H9 (cell line): ENCODE results near the gene AP1B1. TPM values are rescaled to one million over a fixed set of nuclear protein-coding genes. Genes with fewer than 3 reads are reported as not detected.

Experiments used
- DNase-seq: peaks from one replicate; pipeline ENCODE4 v3.0.0-alpha.2; 2017
- H2AFZ ChIP-seq: one replicate; pipeline ENCODE4 v1.6.1; 2013; ENCODE audit warnings: mild to moderate bottlenecking, low read length, control low read depth, moderate library complexity
- H2AK5ac ChIP-seq: 2 replicates; pipeline ENCODE4 v1.6.1; 2013; ENCODE audit warnings: low read length, control low read depth, mixed read lengths; ENCODE audit not compliant: insufficient read length
- H2BK120ac ChIP-seq: one replicate; pipeline ENCODE4 v1.6.1; 2013; ENCODE audit warnings: low read depth, mild to moderate bottlenecking, low read length, control low read depth, inconsistent platforms; ENCODE audit not compliant: poor library complexity, severe bottlenecking
- H2BK12ac ChIP-seq: 2 replicates; pipeline ENCODE4 v1.6.1; 2013; ENCODE audit warnings: low read length, control low read depth, mixed read lengths, low read depth; ENCODE audit not compliant: insufficient read length
- H2BK15ac ChIP-seq: 2 replicates; pipeline ENCODE4 v1.6.1; 2013; ENCODE audit warnings: low read depth, low read length, control low read depth
- H2BK20ac ChIP-seq: one replicate; pipeline ENCODE4 v1.6.1; 2013; ENCODE audit warnings: low read depth, mild to moderate bottlenecking, low read length, control low read depth, inconsistent platforms; ENCODE audit not compliant: poor library complexity, severe bottlenecking
- H2BK5ac ChIP-seq: 2 replicates; pipeline ENCODE4 v1.6.1; 2013; ENCODE audit warnings: low read length, control low read depth, mixed read lengths; ENCODE audit not compliant: insufficient read length
- H3K14ac ChIP-seq: 2 replicates; pipeline ENCODE4 v1.6.1; 2013; ENCODE audit warnings: low read length, control low read depth; ENCODE audit not compliant: insufficient read depth
- H3K18ac ChIP-seq: 2 replicates; pipeline ENCODE4 v1.6.1; 2013; ENCODE audit warnings: low read depth, mild to moderate bottlenecking, mixed read lengths, low read length, control low read depth; ENCODE audit not compliant: insufficient read length
- H3K23ac ChIP-seq: 2 replicates; pipeline ENCODE4 v1.6.1; 2013; ENCODE audit warnings: low read length, control low read depth, mixed read lengths, low read depth; ENCODE audit not compliant: insufficient read length
- H3K23me2 ChIP-seq: 2 replicates; pipeline ENCODE4 v1.6.1; 2013; ENCODE audit warnings: low read depth, mild to moderate bottlenecking, mixed read lengths, low read length, control low read depth; ENCODE audit not compliant: insufficient read length, poor library complexity, severe bottlenecking
- H3K27ac ChIP-seq: 2 replicates; pipeline ENCODE4 v1.5.1; 2013; ENCODE audit warnings: low read length, control low read depth, mixed read lengths, low read depth; ENCODE audit not compliant: insufficient read length
- H3K27me3 ChIP-seq: 2 replicates; pipeline ENCODE4 v1.6.1; 2013; ENCODE audit warnings: low read length, control low read depth, inconsistent platforms; ENCODE audit not compliant: insufficient read depth
- H3K4ac ChIP-seq: 2 replicates; pipeline ENCODE4 v1.6.1; 2013; ENCODE audit warnings: low read depth, mild to moderate bottlenecking, control low read depth, inconsistent platforms, low read length, moderate library complexity
- H3K4me1 ChIP-seq: 2 replicates; pipeline ENCODE4 v1.6.1; 2013; ENCODE audit warnings: low read length, control low read depth, inconsistent platforms; ENCODE audit not compliant: insufficient read depth
- H3K4me2 ChIP-seq: 2 replicates; pipeline ENCODE4 v1.6.1; 2013; ENCODE audit warnings: low read length, control low read depth, mixed read lengths; ENCODE audit not compliant: insufficient read length, insufficient read depth
- H3K56ac ChIP-seq: 2 replicates; pipeline ENCODE4 v1.6.1; 2013; ENCODE audit warnings: low read depth, mild to moderate bottlenecking, mixed read lengths, low read length, control low read depth; ENCODE audit not compliant: insufficient read length
- H3K79me1 ChIP-seq: 2 replicates; pipeline ENCODE4 v1.6.1; 2013; ENCODE audit warnings: low read depth, mild to moderate bottlenecking, moderate library complexity, low read length, control low read depth, inconsistent platforms; ENCODE audit not compliant: insufficient read depth, poor library complexity, severe bottlenecking
- H3K79me2 ChIP-seq: 2 replicates; pipeline ENCODE4 v1.6.1; 2013; ENCODE audit warnings: low read length, control low read depth, inconsistent platforms; ENCODE audit not compliant: insufficient read depth
- H3K9ac ChIP-seq: 2 replicates; pipeline ENCODE4 v1.6.1; 2013; ENCODE audit warnings: low read length, control low read depth, mixed read lengths; ENCODE audit not compliant: insufficient read length; ENCODE audit errors: extremely low read depth
- H3K9me3 ChIP-seq: one replicate; pipeline ENCODE4 v1.6.1; 2013; ENCODE audit warnings: low read depth, low read length, inconsistent platforms; ENCODE audit not compliant: control insufficient read depth
- H3T11ph ChIP-seq: one replicate; pipeline ENCODE4 v1.6.1; 2013; ENCODE audit warnings: mild to moderate bottlenecking, low read length, control low read depth, inconsistent platforms
- H4K20me1 ChIP-seq: one replicate; pipeline ENCODE4 v1.6.1; 2013; ENCODE audit not compliant: control insufficient read depth, insufficient read length, insufficient read depth
- H4K5ac ChIP-seq: 2 replicates; pipeline ENCODE4 v1.6.1; 2013; ENCODE audit warnings: low read depth, mild to moderate bottlenecking, mixed read lengths, low read length, control low read depth; ENCODE audit not compliant: insufficient read length
- H4K8ac ChIP-seq: replicated peaks from 2 replicates; pipeline ENCODE4 v1.6.1; 2013; ENCODE audit warnings: low read length, control low read depth, mixed read lengths, low read depth; ENCODE audit not compliant: insufficient read length
- H4K91ac ChIP-seq: 2 replicates; pipeline ENCODE4 v1.6.1; 2013; ENCODE audit warnings: low read depth, mild to moderate bottlenecking, moderate library complexity, mixed read lengths, low read length, control low read depth; ENCODE audit not compliant: insufficient read length
- H3K27ac Mint-ChIP-seq, 3 experiments: 2 replicates in 2 of 3; 3 replicates in 1 of 3; pipeline ENCODE4 v1.8.0; 2020 to 2021; ENCODE audit warnings: mixed read lengths in 3 of 3, mild to moderate bottlenecking in 1 of 3, moderate library complexity in 1 of 3
- H3K27me3 Mint-ChIP-seq: 2 replicates; pipeline ENCODE4 v1.8.0; 2021; ENCODE audit warnings: low read depth, mild to moderate bottlenecking, moderate library complexity, mixed read lengths
- H3K36me3 Mint-ChIP-seq, 3 experiments: 2 replicates in 2 of 3; 3 replicates in 1 of 3; pipeline ENCODE4 v1.8.0; 2020 to 2021; ENCODE audit warnings: low read depth in 3 of 3, mixed read lengths in 3 of 3; ENCODE audit not compliant: insufficient read depth in 1 of 3
- H3K4me1 Mint-ChIP-seq, 2 experiments: 2 replicates each; pipeline ENCODE4 v1.8.0; 2020; ENCODE audit warnings: mixed read lengths in 2 of 2
- H3K4me3 Mint-ChIP-seq, 2 experiments: 2 replicates in 1 of 2; 3 replicates in 1 of 2; pipeline ENCODE4 v1.8.0; 2020 to 2021; ENCODE audit warnings: mild to moderate bottlenecking in 2 of 2, mixed read lengths in 2 of 2, moderate library complexity in 1 of 2
- H3K9me3 Mint-ChIP-seq, 2 experiments: 2 replicates in 1 of 2; 3 replicates in 1 of 2; pipeline ENCODE4 v1.8.0; 2020; ENCODE audit warnings: mild to moderate bottlenecking in 2 of 2, mixed read lengths in 2 of 2, moderate library complexity in 1 of 2
- CTCF ChIP-seq: fragments of 200-600 bp; sonication (generic); conservative IDR thresholded peaks from 3 replicates; pipeline ENCODE4 v1.8.0; 2021; ENCODE audit warnings: antibody characterized with exemption, mild to moderate bottlenecking
- WGBS: extraction: QIAGEN DNeasy Blood & Tissue Kit; methylation state at CpG from one replicate; pipeline ENCODE4 v1.1.7; 2013; ENCODE audit warnings: missing lambda C conversion rate, low lambda C conversion rate, mixed read lengths; ENCODE audit not compliant: insufficient read length; ENCODE audit errors: extremely low coverage; 5-methylcytosine and 5-hydroxymethylcytosine counted together
- total RNA-seq: library from RNA; stranded (reverse); gene quantifications from 2 replicates; pipeline ENCODE4 v1.2.1, GENCODE V29; 2021

The AP1B1 gene
- total RNA-seq, 1 experiment from 2014 or later: 64.0 TPM

- Histone ChIP-seq H3K9me3 (no peaks in the 10 kb centered on the region), H3K18ac (no peak overlapping the region), H3K4me2 (no peak overlapping the region), H4K20me1 (no peaks in the 10 kb centered on the region), H4K5ac (no peak overlapping the region), H3K23me2 (peaks cover 8% of the 10 kb centered on the region), H3K14ac (no peak overlapping the region), H3K9ac (no peak overlapping the region), H2BK120ac (no peak overlapping the region), H2BK5ac (no peak overlapping the region), H3K27me3 (no peaks in the 10 kb centered on the region), H3K79me2 (no peaks in the 10 kb centered on the region), H3T11ph (no peak overlapping the region), H3K4ac (no peak overlapping the region), H2BK15ac (no peak overlapping the region), H2AK5ac (no peak overlapping the region), H3K4me1 (no peaks in the 10 kb centered on the region), H2BK20ac (no peak overlapping the region), H3K27ac (no peak overlapping the region), H2BK12ac (no peak overlapping the region), H4K91ac (no peak overlapping the region), H3K56ac (no peak overlapping the region), H2AFZ (no peak overlapping the region), H3K79me1 (no peaks in the 10 kb centered on the region), H3K23ac (no peak overlapping the region), H4K8ac (no peak overlapping the region)
- Mint-ChIP-seq H3K9me3 (peaks cover 0 to 3% of the 10 kb centered on the region in 2 experiments; a peak in 2 of 5 replicates), H3K4me1 (peaks cover 21 to 25% of the 10 kb centered on the region in 2 experiments), H3K36me3 (peaks cover 19 to 36% (median 21%) of the 10 kb centered on the region in 3 experiments; a peak in 6 of 7 replicates), H3K27me3 (peaks cover 8% of the 10 kb centered on the region), H3K27ac (no peak overlapping the region; a peak in 1 of 7 replicates), H3K4me3 (no peak overlapping the region)
- no peak for TF ChIP-seq CTCF
- DNase-seq: peak; percentile 57
- WGBS: no CpG with 5 or more reads among the region's 13 CpGs
Observed at GRCh38 chr22:29302681-29303465, 85.5 kb downstream of the AP1B1 start.
